GM23248 (cell line): ENCODE data around the gene LATS2. TPM values are rescaled to one million over a fixed set of nuclear protein-coding genes. Genes with fewer than 3 reads are reported as not detected.

Experiments used
- DNase-seq: peaks from one replicate; pipeline ENCODE4 v3.0.0-alpha.2; 2015
- H2AFZ ChIP-seq: fragments of 200-600 bp; sonication (generic); 2 replicates; pipeline ENCODE4 v1.6.1; 2016; ENCODE audit warnings: antibody characterized with exemption
- H3F3A ChIP-seq: fragments of 200-600 bp; sonication (generic); 2 replicates; pipeline ENCODE4 v1.6.1; 2016; ENCODE audit warnings: mild to moderate bottlenecking, antibody characterized with exemption, mixed run types; ENCODE audit not compliant: insufficient read depth
- H3K27ac ChIP-seq: fragments of 200-600 bp; sonication (generic); 2 replicates; pipeline ENCODE4 v1.5.1; 2016; ENCODE audit warnings: mild to moderate bottlenecking
- H3K27me3 ChIP-seq: fragments of 200-600 bp; sonication (generic); replicated peaks from 2 replicates; pipeline ENCODE4 v1.6.1; 2016; ENCODE audit warnings: mild to moderate bottlenecking; ENCODE audit not compliant: insufficient read depth
- H3K36me3 ChIP-seq: fragments of 200-600 bp; sonication (generic); 2 replicates; pipeline ENCODE4 v1.6.1; 2016; ENCODE audit warnings: low read depth, mild to moderate bottlenecking
- H3K4me1 ChIP-seq: fragments of 200-600 bp; sonication (generic); 2 replicates; pipeline ENCODE4 v1.6.1; 2016; ENCODE audit warnings: mild to moderate bottlenecking; ENCODE audit not compliant: insufficient read depth
- H3K4me2 ChIP-seq: fragments of 200-600 bp; sonication (generic); one replicate; pipeline ENCODE4 v1.6.1; 2016; ENCODE audit warnings: mild to moderate bottlenecking; ENCODE audit not compliant: unreplicated experiment
- H3K4me3 ChIP-seq: fragments of 200-600 bp; sonication (generic); 2 replicates; pipeline ENCODE4 v1.5.1; 2016; ENCODE audit warnings: mild to moderate bottlenecking
- H3K79me2 ChIP-seq: fragments of 200-600 bp; sonication (generic); 2 replicates; pipeline ENCODE4 v1.6.1; 2016; ENCODE audit warnings: mild to moderate bottlenecking; ENCODE audit not compliant: insufficient read depth
- H3K9ac ChIP-seq: fragments of 200-600 bp; sonication (generic); 2 replicates; pipeline ENCODE4 v1.6.1; 2016; ENCODE audit warnings: mild to moderate bottlenecking
- H3K9me2 ChIP-seq: fragments of 200-600 bp; sonication (generic); 2 replicates; pipeline ENCODE4 v1.6.1; 2016; ENCODE audit warnings: mixed run types, mild to moderate bottlenecking, moderate library complexity; ENCODE audit not compliant: insufficient read depth
- H3K9me3 ChIP-seq: fragments of 200-600 bp; sonication (generic); one replicate; pipeline ENCODE4 v1.6.1; 2017; ENCODE audit warnings: low read depth
- H4K20me1 ChIP-seq: fragments of 200-600 bp; sonication (generic); 2 replicates; pipeline ENCODE4 v1.6.0; 2016; ENCODE audit not compliant: insufficient read depth
- EZH2 ChIP-seq: fragments of 200-600 bp; sonication (generic); IDR thresholded peaks from 2 replicates; pipeline ENCODE4 v1.6.1; 2018; ENCODE audit warnings: antibody characterized with exemption, mild to moderate bottlenecking; ENCODE audit not compliant: insufficient read depth, poor library complexity, severe bottlenecking
- EZH2phosphoT487 ChIP-seq: fragments of 200-600 bp; sonication (generic); IDR thresholded peaks from 2 replicates; pipeline ENCODE4 v1.6.1; 2018; ENCODE audit warnings: antibody characterized with exemption, moderate library complexity, mild to moderate bottlenecking, low read depth; ENCODE audit not compliant: insufficient read depth
- WGBS, 2 experiments: methylation state at CpG; one replicate each; pipeline ENCODE4 v1.1.6; 2015 to 2017; ENCODE audit warnings: low lambda C conversion rate in 2 of 2, low coverage in 1 of 2; ENCODE audit errors: missing lambda C conversion rate in 2 of 2; 5-methylcytosine and 5-hydroxymethylcytosine counted together
- in situ Hi-C: fragments of 300-500 bp; cut with MboI; formaldehyde crosslinking; loops from 2 replicates; pipeline ENCODE4 v1.15.0; 2020
- polyA plus RNA-seq: library from polyadenylated mRNA; unstranded; fragments of >200 nt; fragmentation: Nextera tagmentation; extraction: Ambion mirVana; gene quantifications from 2 replicates; pipeline ENCODE4 v1.2.1, GENCODE V29; 2016
- total RNA-seq: library from RNA; depleted of rRNA; stranded (reverse); fragments of >200 nt; shearing (Covaris generic); gene quantifications from 2 replicates; pipeline ENCODE4 v1.2.3, GENCODE V29; 2014

The LATS2 gene
- total and polyA plus RNA-seq, 2 experiments from 2014 or later = 11.8 to 23.0 TPM

- TF ChIP-seq EZH2phosphoT487 = no peak
- no peak for TF ChIP-seq EZH2
- H3K27me3 ChIP-seq = no peaks in the 10 kb centered on the region
- no peak overlapping the region for H2AFZ ChIP-seq
- in situ Hi-C loops = no loop called here
- no peak for DNase-seq
- peaks cover 13% of the 10 kb centered on the region for H3K4me1 ChIP-seq
- H3K9me2 ChIP-seq = no peaks in the 10 kb centered on the region
- H3K4me3 ChIP-seq = no peak overlapping the region
- no peak overlapping the region for H3K4me2 ChIP-seq
- H3F3A ChIP-seq = peaks cover 20% of the 10 kb centered on the region; the same call in 1 of the 2 replicates
- peaks cover 100% of the 10 kb centered on the region for H3K79me2 ChIP-seq
- no peaks in the 10 kb centered on the region for H3K9me3 ChIP-seq
- WGBS, 2 experiments = 97 to 100% methylated on average over 6 of the region's 6 CpGs
- no peak overlapping the region for H3K27ac ChIP-seq
- H3K9ac ChIP-seq = no peak overlapping the region
- peaks cover 30% of the 10 kb centered on the region; the same call in 1 of the 2 replicates for H3K36me3 ChIP-seq
- H4K20me1 ChIP-seq = peaks cover 60% of the 10 kb centered on the region
These were observed 12.3 kb downstream of the LATS2 start for GRCh38 chr13:21048901-21049698.

- in situ Hi-C loops = no loop called here
- no peak overlapping the region for H3K27ac ChIP-seq
- H3K9me2 ChIP-seq = no peaks in the 10 kb centered on the region
- TF ChIP-seq EZH2phosphoT487 (no peak), EZH2 (no peak)
- H2AFZ ChIP-seq = no peak overlapping the region
- H3K4me1 ChIP-seq = peaks cover 22% of the 10 kb centered on the region
- 77% methylated on average over 10 of the region's 10 CpGs for WGBS, 2 experiments
- no peak overlapping the region for H3K9ac ChIP-seq
- H3K4me3 ChIP-seq = no peak overlapping the region
- H3F3A ChIP-seq = peaks cover 24% of the 10 kb centered on the region; the same call in 1 of the 2 replicates
- no peak for DNase-seq
- no peaks in the 10 kb centered on the region for H3K9me3 ChIP-seq
- no peak overlapping the region for H3K4me2 ChIP-seq
- H4K20me1 ChIP-seq = peaks cover 60% of the 10 kb centered on the region
- peaks cover 24% of the 10 kb centered on the region; the same call in 1 of the 2 replicates for H3K36me3 ChIP-seq
- H3K79me2 ChIP-seq = peaks cover 100% of the 10 kb centered on the region
- no peaks in the 10 kb centered on the region for H3K27me3 ChIP-seq
These were observed 13.6 kb downstream of the LATS2 start for GRCh38 chr13:21047591-21048282.

DNA sequence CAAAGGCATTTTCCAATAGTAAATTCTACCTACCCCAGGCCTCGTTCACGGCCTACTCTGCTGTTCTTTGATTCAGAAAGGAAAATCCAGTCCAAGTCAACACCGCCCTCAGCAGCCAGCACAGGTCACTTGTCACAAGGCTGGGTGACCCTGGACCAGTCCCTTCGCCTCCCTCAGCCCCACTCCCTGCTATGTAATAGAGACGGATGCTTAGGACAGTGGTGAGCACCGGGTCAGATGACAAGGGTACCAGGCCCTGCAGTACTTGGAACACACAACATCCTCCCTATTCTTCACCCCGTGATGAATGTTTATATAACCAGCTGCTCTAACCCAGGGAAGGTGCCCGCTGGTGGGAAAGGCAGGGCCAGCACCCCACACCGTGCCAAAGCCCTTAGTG, 14.3 kb downstream of the LATS2 start:
- Histone ChIP-seq H3K79me2 (peaks cover 100% of the 10 kb centered on the region), H4K20me1 (peaks cover 60% of the 10 kb centered on the region), H3K4me1 (peaks cover 22% of the 10 kb centered on the region), H3K9me3 (no peaks in the 10 kb centered on the region), H3K27ac (no peak overlapping the region), H3K9me2 (no peaks in the 10 kb centered on the region), H3K4me3 (no peak overlapping the region), H2AFZ (no peak overlapping the region), H3K36me3 (peaks cover 24% of the 10 kb centered on the region; the same call in 1 of the 2 replicates), H3K27me3 (no peaks in the 10 kb centered on the region), H3K9ac (no peak overlapping the region), H3F3A (peaks cover 29% of the 10 kb centered on the region), H3K4me2 (no peak overlapping the region)
- DNase-seq = no peak
- WGBS, 2 experiments = 87 to 88% methylated on average over 9 of the region's 9 CpGs
- in situ Hi-C loops = no loop called here
- TF ChIP-seq EZH2phosphoT487 (no peak), EZH2 (no peak)

DNA sequence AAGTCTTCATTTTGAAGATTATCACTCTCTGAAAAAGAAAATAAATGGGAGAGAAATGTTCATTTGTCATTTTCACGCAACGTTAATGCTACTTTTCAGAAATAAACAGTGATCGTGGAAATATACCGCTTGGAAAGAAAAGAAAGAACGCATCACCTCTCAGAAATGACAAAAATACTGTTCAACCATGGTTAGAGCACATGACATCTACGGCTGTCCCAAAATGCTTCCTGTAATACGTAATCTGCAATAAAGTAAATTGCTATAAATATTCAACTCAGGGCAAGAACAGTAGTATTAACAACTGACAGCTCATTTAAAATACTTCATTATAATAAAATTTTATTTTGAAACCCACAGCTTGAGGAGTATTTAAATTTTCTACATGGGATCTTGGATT, 15.2 kb downstream of the LATS2 start:
- peaks cover 36% of the 10 kb centered on the region for H3F3A ChIP-seq
- H3K9ac ChIP-seq = no peak overlapping the region
- H3K9me2 ChIP-seq = no peaks in the 10 kb centered on the region
- no peak overlapping the region for H2AFZ ChIP-seq
- peaks cover 24% of the 10 kb centered on the region; the same call in 1 of the 2 replicates for H3K36me3 ChIP-seq
- no peak for DNase-seq
- H3K4me2 ChIP-seq = no peak overlapping the region
- peaks cover 100% of the 10 kb centered on the region for H3K79me2 ChIP-seq
- TF ChIP-seq EZH2phosphoT487 (no peak), EZH2 (no peak)
- in situ Hi-C loops = no loop called here
- peaks cover 63% of the 10 kb centered on the region for H4K20me1 ChIP-seq
- H3K27me3 ChIP-seq = no peaks in the 10 kb centered on the region
- no peak overlapping the region for H3K4me3 ChIP-seq
- H3K4me1 ChIP-seq = peaks cover 22% of the 10 kb centered on the region
- WGBS, 2 experiments = 43 to 44% methylated on average over 7 of the region's 7 CpGs
- no peaks in the 10 kb centered on the region for H3K9me3 ChIP-seq
- H3K27ac ChIP-seq = no peak overlapping the region
